ENCODE measurements around the gene TMEM140. TPM values are rescaled to one million over a fixed set of nuclear protein-coding genes. Genes with fewer than 3 reads are reported as not detected.

Gene TMEM140
- total RNA-seq, 1 experiment from 2014 or later, result not detected

DNA sequence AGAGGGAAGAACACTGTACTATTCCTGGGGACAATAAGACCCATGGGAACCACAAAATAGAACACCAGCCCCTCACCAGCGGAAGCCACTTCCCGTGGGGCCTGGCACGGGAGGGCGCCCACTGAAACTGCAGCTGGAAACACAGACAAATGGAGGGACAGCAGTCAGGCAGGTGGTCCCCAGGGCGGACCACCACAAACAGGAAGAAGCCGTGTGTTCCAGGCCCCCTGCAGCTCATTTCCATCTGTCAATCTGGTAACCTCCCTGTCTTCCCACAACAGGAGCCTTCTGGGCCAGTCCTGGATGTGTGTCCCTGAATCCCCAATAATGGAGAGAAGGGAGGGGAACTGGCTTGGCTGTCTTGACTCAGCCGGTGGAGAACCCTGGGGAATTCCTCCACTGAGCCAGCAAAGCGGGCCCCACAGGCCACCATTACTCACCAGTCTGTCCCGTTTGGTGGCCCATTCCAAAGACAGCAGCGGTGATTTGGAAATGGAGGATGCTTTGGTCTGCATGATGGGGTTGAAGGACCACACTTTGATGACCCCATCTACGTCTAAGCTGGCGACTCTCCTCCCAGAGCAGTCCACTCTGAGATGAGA, 46.7 kb downstream of the TMEM140 start:
- Histone ChIP-seq H3K27ac (ENCODE audit: low read depth, low read length, poor library complexity, severe bottlenecking) (no peak overlapping the region), H3K4me1 (ENCODE audit: insufficient read depth, low read length, poor library complexity, severe bottlenecking) (no peaks in the 10 kb centered on the region), H3K9me3 (ENCODE audit: low read depth, low read length, poor library complexity, severe bottlenecking) (no peaks in the 10 kb centered on the region), H3K27me3 (replicated peaks; ENCODE audit: insufficient read depth, low read depth, low read length, poor library complexity) (no peaks in the 10 kb centered on the region), H3K4me3 (ENCODE audit: low read depth, low read length, poor library complexity, severe bottlenecking) (no peak overlapping the region), H3K36me3 (ENCODE audit: insufficient read depth, low read length, poor library complexity, severe bottlenecking) (no peaks in the 10 kb centered on the region)
- ChIA-PET POLR2A (ENCODE audit: low non-redundant PET) (no interaction called here), CTCF (no interaction called here)
- intact Hi-C loops (cut with micrococcal nuclease; ENCODE audit: unreplicated experiment), result no loop called here
- no peak for TF ChIP-seq EZH2 (IDR thresholded peaks at IDR 0.05; ENCODE audit: borderline replicate concordance, low read depth, low read length, poor library complexity, severe bottlenecking)
- TF ChIP-seq, protein P1, sequence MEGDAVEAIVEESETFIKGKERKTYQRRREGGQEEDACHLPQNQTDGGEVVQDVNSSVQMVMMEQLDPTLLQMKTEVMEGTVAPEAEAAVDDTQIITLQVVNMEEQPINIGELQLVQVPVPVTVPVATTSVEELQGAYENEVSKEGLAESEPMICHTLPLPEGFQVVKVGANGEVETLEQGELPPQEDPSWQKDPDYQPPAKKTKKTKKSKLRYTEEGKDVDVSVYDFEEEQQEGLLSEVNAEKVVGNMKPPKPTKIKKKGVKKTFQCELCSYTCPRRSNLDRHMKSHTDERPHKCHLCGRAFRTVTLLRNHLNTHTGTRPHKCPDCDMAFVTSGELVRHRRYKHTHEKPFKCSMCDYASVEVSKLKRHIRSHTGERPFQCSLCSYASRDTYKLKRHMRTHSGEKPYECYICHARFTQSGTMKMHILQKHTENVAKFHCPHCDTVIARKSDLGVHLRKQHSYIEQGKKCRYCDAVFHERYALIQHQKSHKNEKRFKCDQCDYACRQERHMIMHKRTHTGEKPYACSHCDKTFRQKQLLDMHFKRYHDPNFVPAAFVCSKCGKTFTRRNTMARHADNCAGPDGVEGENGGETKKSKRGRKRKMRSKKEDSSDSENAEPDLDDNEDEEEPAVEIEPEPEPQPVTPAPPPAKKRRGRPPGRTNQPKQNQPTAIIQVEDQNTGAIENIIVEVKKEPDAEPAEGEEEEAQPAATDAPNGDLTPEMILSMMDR (conservative IDR thresholded peaks at IDR 0.05; ENCODE audit: low read depth, low read length), result no peak
- peak; percentile 17 for DNase-seq (ENCODE audit: low spot score)
- no TSS peak for BruUV-seq (replicated peaks)

DNA sequence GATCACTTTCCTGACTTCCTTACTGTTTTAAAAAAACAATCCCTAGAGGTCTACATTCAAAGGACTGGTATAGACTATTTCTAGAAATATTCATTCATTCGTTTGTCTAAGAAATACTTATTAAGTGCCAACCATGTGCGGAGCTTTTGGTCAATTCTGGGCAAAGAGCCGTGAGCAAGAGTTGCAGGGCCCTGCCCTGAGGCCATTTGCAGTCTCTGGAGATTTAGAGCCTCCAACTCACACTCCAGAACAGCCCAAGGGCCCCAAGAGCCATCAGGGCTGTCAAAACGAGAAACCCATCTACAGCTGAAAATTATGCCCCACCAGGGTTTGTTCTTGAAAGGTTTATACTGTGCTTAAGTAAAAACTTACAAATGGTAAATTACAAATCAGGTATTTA, 47.3 kb downstream of the TMEM140 start:
- CTCF ChIA-PET, result no interaction called here
- Histone ChIP-seq H3K27ac (ENCODE audit: low read depth, low read length, poor library complexity, severe bottlenecking) (no peak overlapping the region), H3K36me3 (ENCODE audit: insufficient read depth, low read length, poor library complexity, severe bottlenecking) (no peaks in the 10 kb centered on the region), H3K4me3 (ENCODE audit: low read depth, low read length, poor library complexity, severe bottlenecking) (no peak overlapping the region), H3K9me3 (ENCODE audit: low read depth, low read length, poor library complexity, severe bottlenecking) (no peaks in the 10 kb centered on the region), H3K4me1 (ENCODE audit: insufficient read depth, low read length, poor library complexity, severe bottlenecking) (no peaks in the 10 kb centered on the region), H3K27me3 (replicated peaks; ENCODE audit: insufficient read depth, low read depth, low read length, poor library complexity) (no peaks in the 10 kb centered on the region)
- TF ChIP-seq EZH2 (IDR thresholded peaks at IDR 0.05; ENCODE audit: borderline replicate concordance, low read depth, low read length, poor library complexity, severe bottlenecking), result no peak
- TF ChIP-seq, protein P1 (conservative IDR thresholded peaks at IDR 0.05; ENCODE audit: low read depth, low read length), result no peak
- intact Hi-C loops (cut with micrococcal nuclease; ENCODE audit: unreplicated experiment), result no loop called here
- POLR2A ChIA-PET (ENCODE audit: low non-redundant PET), result no interaction called here
- no peak for DNase-seq (ENCODE audit: low spot score)
- no TSS peak for BruUV-seq (replicated peaks)

DNA sequence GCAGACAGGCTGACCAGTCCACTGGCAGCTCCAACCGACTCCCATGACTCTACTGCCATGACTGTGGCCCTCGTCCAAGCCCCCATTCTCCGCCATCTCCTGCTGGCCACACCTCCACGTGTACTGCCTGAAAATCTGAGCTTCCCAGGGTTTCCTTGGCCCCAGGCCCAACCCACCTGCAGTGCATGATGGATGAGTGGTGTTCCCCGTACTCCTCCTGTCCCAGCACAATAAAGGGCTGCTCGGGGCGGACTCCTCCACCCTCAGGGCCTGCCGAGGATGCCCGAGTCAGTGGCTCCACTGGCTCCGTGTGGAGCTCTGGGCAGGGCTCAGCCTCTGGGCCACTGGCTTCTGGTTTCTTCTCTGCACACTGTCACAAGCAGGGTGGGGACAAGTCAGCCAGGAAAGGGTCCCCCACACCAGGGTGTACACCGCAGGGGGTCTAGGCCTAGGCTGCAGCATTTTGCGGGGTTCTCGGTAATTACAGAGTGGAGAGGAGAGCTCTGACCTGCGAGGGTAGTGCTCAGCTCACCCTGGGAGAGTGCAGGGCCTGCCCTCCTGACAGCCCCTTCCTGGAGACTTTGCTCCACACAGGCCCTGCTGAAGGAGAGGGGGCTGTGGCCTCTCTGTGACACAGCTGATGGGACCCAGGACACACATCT, 48.2 kb downstream of the TMEM140 start:
- ChIA-PET CTCF (no interaction called here), POLR2A (ENCODE audit: low non-redundant PET) (no interaction called here)
- Histone ChIP-seq H3K9me3 (ENCODE audit: low read depth, low read length, poor library complexity, severe bottlenecking) (no peaks in the 10 kb centered on the region), H3K4me1 (ENCODE audit: insufficient read depth, low read length, poor library complexity, severe bottlenecking) (no peaks in the 10 kb centered on the region), H3K36me3 (ENCODE audit: insufficient read depth, low read length, poor library complexity, severe bottlenecking) (no peaks in the 10 kb centered on the region), H3K27me3 (replicated peaks; ENCODE audit: insufficient read depth, low read depth, low read length, poor library complexity) (no peaks in the 10 kb centered on the region), H3K27ac (ENCODE audit: low read depth, low read length, poor library complexity, severe bottlenecking) (no peak overlapping the region), H3K4me3 (ENCODE audit: low read depth, low read length, poor library complexity, severe bottlenecking) (no peak overlapping the region)
- BruUV-seq (replicated peaks), result no TSS peak
- TF ChIP-seq, protein P1 (conservative IDR thresholded peaks at IDR 0.05; ENCODE audit: low read depth, low read length), result no peak
- no peak for TF ChIP-seq EZH2 (IDR thresholded peaks at IDR 0.05; ENCODE audit: borderline replicate concordance, low read depth, low read length, poor library complexity, severe bottlenecking)
- intact Hi-C loops (cut with micrococcal nuclease; ENCODE audit: unreplicated experiment), result no loop called here
- no peak for DNase-seq (ENCODE audit: low spot score)

All from A673 (cell line).